NCI-H2196 treated with DMSO at 0.1 percent for 48 hours (cell line): ENCODE results near the gene NEK1.
"Not testable (repeated sequence)": the region's sequence is repeated elsewhere in the genome, so short reads cannot be mapped to it uniquely, and the experiment has no call there.

Experiments
- DNase-seq: peaks from one replicate; lab custom pipeline; 2025; ENCODE audit not compliant: unreplicated experiment; lab: John Stamatoyannopoulos, UW

Gene NEK1

GRCh38 chr4:169626331-169627282, 14.2 kb upstream of the NEK1 start:
- DNase-seq = no peak

- DNase-seq = no peak
These were observed 13.5 kb upstream of the NEK1 start for GRCh38 chr4:169625886-169626285.

GRCh38 chr4:169624012-169624411, 11.6 kb upstream of the NEK1 start:
- DNase-seq = not testable (repeated sequence)

- DNase-seq = no peak
These were observed 10.2 kb upstream of the NEK1 start for GRCh38 chr4:169622566-169622965.

GRCh38 chr4:169621731-169622492, 9.5 kb upstream of the NEK1 start:
- DNase-seq = no peak

- no peak for DNase-seq
These were observed 8.5 kb upstream of the NEK1 start for GRCh38 chr4:169620880-169621248.

- DNase-seq = peak; percentile 72
These were observed 7.8 kb upstream of the NEK1 start, which contains the start of gene CLCN3 for GRCh38 chr4:169619958-169620879. Gene CLCN3 (plus strand): TSS chr4:169620578. CDS start chr4:169635929, 15,351 bp downstream.

GRCh38 chr4:169619518-169619957, 7.2 kb upstream of the NEK1 start:
- DNase-seq = no peak

- DNase-seq = no peak
These were observed 6.6 kb upstream of the NEK1 start for GRCh38 chr4:169618986-169619385.

GRCh38 chr4:169618286-169618685, 5.9 kb upstream of the NEK1 start:
- no peak for DNase-seq

GRCh38 chr4:169617306-169617705, 4.9 kb upstream of the NEK1 start:
- no peak for DNase-seq

GRCh38 chr4:169616846-169617245, 4.5 kb upstream of the NEK1 start:
- DNase-seq = no peak

- no peak for DNase-seq
These were observed 3.2 kb upstream of the NEK1 start for GRCh38 chr4:169615467-169616106.

GRCh38 chr4:169612871-169613859, 782 bp upstream of the NEK1 start:
- DNase-seq = peak; percentile 1

GRCh38 chr4:169611157-169611556, 1.2 kb downstream of the NEK1 start:
- no peak for DNase-seq

- DNase-seq = no peak
These were observed 7.5 kb downstream of the NEK1 start for GRCh38 chr4:169604903-169605331.

- DNase-seq = no peak
These were observed 8.1 kb downstream of the NEK1 start for GRCh38 chr4:169604131-169604900.

GRCh38 chr4:169603312-169603711, 9.1 kb downstream of the NEK1 start:
- DNase-seq = no peak
